ENCODE measurements around the gene PARD3.

The PARD3 gene

GRCh38 chr10:34223658-34224057 lies 591.4 kb downstream of the PARD3 start:
- no peak for DNase-seq (ENCODE audit: low read depth, low spot score)

GRCh38 chr10:34222359-34222758 lies 592.7 kb downstream of the PARD3 start:
- DNase-seq (ENCODE audit: low read depth, low spot score), result no peak

- no peak for DNase-seq (ENCODE audit: low read depth, low spot score)
These were observed 595.1 kb downstream of the PARD3 start for GRCh38 chr10:34219753-34220548.

GRCh38 chr10:34217524-34217923 lies 597.6 kb downstream of the PARD3 start:
- DNase-seq (ENCODE audit: low read depth, low spot score), result no peak

- DNase-seq (ENCODE audit: low read depth, low spot score), result no peak
These were observed 598.6 kb downstream of the PARD3 start for GRCh38 chr10:34216348-34216945.

GRCh38 chr10:34213805-34214197 lies 601.3 kb downstream of the PARD3 start:
- DNase-seq (ENCODE audit: low read depth, low spot score), result no peak

GRCh38 chr10:34213193-34213804 lies 601.8 kb downstream of the PARD3 start:
- DNase-seq (ENCODE audit: low read depth, low spot score), result no peak

GRCh38 chr10:34207343-34207742 lies 607.8 kb downstream of the PARD3 start:
- no peak for DNase-seq (ENCODE audit: low read depth, low spot score)

GRCh38 chr10:34206935-34207268 lies 608.2 kb downstream of the PARD3 start:
- DNase-seq (ENCODE audit: low read depth, low spot score), result no peak

- DNase-seq (ENCODE audit: low read depth, low spot score), result no peak
These were observed 608.8 kb downstream of the PARD3 start for GRCh38 chr10:34206078-34206934.

GRCh38 chr10:34205452-34205851 lies 609.6 kb downstream of the PARD3 start:
- DNase-seq (ENCODE audit: low read depth, low spot score), result no peak

- DNase-seq (ENCODE audit: low read depth, low spot score), result no peak
These were observed 611.0 kb downstream of the PARD3 start for GRCh38 chr10:34203966-34204630.

- no peak for DNase-seq (ENCODE audit: low read depth, low spot score)
These were observed 614.7 kb downstream of the PARD3 start for GRCh38 chr10:34200355-34200901.

- DNase-seq (ENCODE audit: low read depth, low spot score), result no peak
These were observed 616.1 kb downstream of the PARD3 start for GRCh38 chr10:34198953-34199352.

- no peak for DNase-seq (ENCODE audit: low read depth, low spot score)
These were observed 619.0 kb downstream of the PARD3 start for GRCh38 chr10:34196058-34196433.

- DNase-seq (ENCODE audit: low read depth, low spot score), result no peak
These were observed 619.6 kb downstream of the PARD3 start for GRCh38 chr10:34195364-34196057.

GRCh38 chr10:34193931-34194626 lies 621.0 kb downstream of the PARD3 start:
- DNase-seq (ENCODE audit: low read depth, low spot score), result peak; percentile 85

- no peak for DNase-seq (ENCODE audit: low read depth, low spot score)
These were observed 622.5 kb downstream of the PARD3 start for GRCh38 chr10:34192646-34193045.

GRCh38 chr10:34191406-34191805 lies 623.7 kb downstream of the PARD3 start:
- no peak for DNase-seq (ENCODE audit: low read depth, low spot score)

GRCh38 chr10:34190580-34190979 lies 624.5 kb downstream of the PARD3 start:
- no peak for DNase-seq (ENCODE audit: low read depth, low spot score)
